H9 (cell line): ENCODE data around the gene UST. TPM values are rescaled to one million over a fixed set of nuclear protein-coding genes. Genes with fewer than 3 reads are reported as not detected.

Experiments used
- DNase-seq: peaks from one replicate; pipeline ENCODE4 v3.0.0-alpha.2; 2017
- H2AFZ ChIP-seq: one replicate; pipeline ENCODE4 v1.6.1; 2013; ENCODE audit warnings: mild to moderate bottlenecking, low read length, control low read depth, moderate library complexity
- H2AK5ac ChIP-seq: 2 replicates; pipeline ENCODE4 v1.6.1; 2013; ENCODE audit warnings: low read length, control low read depth, mixed read lengths; ENCODE audit not compliant: insufficient read length
- H2BK120ac ChIP-seq: one replicate; pipeline ENCODE4 v1.6.1; 2013; ENCODE audit warnings: low read depth, mild to moderate bottlenecking, low read length, control low read depth, inconsistent platforms; ENCODE audit not compliant: poor library complexity, severe bottlenecking
- H2BK12ac ChIP-seq: 2 replicates; pipeline ENCODE4 v1.6.1; 2013; ENCODE audit warnings: low read length, control low read depth, mixed read lengths, low read depth; ENCODE audit not compliant: insufficient read length
- H2BK15ac ChIP-seq: 2 replicates; pipeline ENCODE4 v1.6.1; 2013; ENCODE audit warnings: low read depth, low read length, control low read depth
- H2BK20ac ChIP-seq: one replicate; pipeline ENCODE4 v1.6.1; 2013; ENCODE audit warnings: low read depth, mild to moderate bottlenecking, low read length, control low read depth, inconsistent platforms; ENCODE audit not compliant: poor library complexity, severe bottlenecking
- H2BK5ac ChIP-seq: 2 replicates; pipeline ENCODE4 v1.6.1; 2013; ENCODE audit warnings: low read length, control low read depth, mixed read lengths; ENCODE audit not compliant: insufficient read length
- H3K14ac ChIP-seq: 2 replicates; pipeline ENCODE4 v1.6.1; 2013; ENCODE audit warnings: low read length, control low read depth; ENCODE audit not compliant: insufficient read depth
- H3K18ac ChIP-seq: 2 replicates; pipeline ENCODE4 v1.6.1; 2013; ENCODE audit warnings: low read depth, mild to moderate bottlenecking, mixed read lengths, low read length, control low read depth; ENCODE audit not compliant: insufficient read length
- H3K23ac ChIP-seq: 2 replicates; pipeline ENCODE4 v1.6.1; 2013; ENCODE audit warnings: low read length, control low read depth, mixed read lengths, low read depth; ENCODE audit not compliant: insufficient read length
- H3K23me2 ChIP-seq: 2 replicates; pipeline ENCODE4 v1.6.1; 2013; ENCODE audit warnings: low read depth, mild to moderate bottlenecking, mixed read lengths, low read length, control low read depth; ENCODE audit not compliant: insufficient read length, poor library complexity, severe bottlenecking
- H3K27ac ChIP-seq: 2 replicates; pipeline ENCODE4 v1.5.1; 2013; ENCODE audit warnings: low read length, control low read depth, mixed read lengths, low read depth; ENCODE audit not compliant: insufficient read length
- H3K27me3 ChIP-seq: 2 replicates; pipeline ENCODE4 v1.6.1; 2013; ENCODE audit warnings: low read length, control low read depth, inconsistent platforms; ENCODE audit not compliant: insufficient read depth
- H3K4ac ChIP-seq: 2 replicates; pipeline ENCODE4 v1.6.1; 2013; ENCODE audit warnings: low read depth, mild to moderate bottlenecking, control low read depth, inconsistent platforms, low read length, moderate library complexity
- H3K4me1 ChIP-seq: 2 replicates; pipeline ENCODE4 v1.6.1; 2013; ENCODE audit warnings: low read length, control low read depth, inconsistent platforms; ENCODE audit not compliant: insufficient read depth
- H3K4me2 ChIP-seq: 2 replicates; pipeline ENCODE4 v1.6.1; 2013; ENCODE audit warnings: low read length, control low read depth, mixed read lengths; ENCODE audit not compliant: insufficient read length, insufficient read depth
- H3K56ac ChIP-seq: 2 replicates; pipeline ENCODE4 v1.6.1; 2013; ENCODE audit warnings: low read depth, mild to moderate bottlenecking, mixed read lengths, low read length, control low read depth; ENCODE audit not compliant: insufficient read length
- H3K79me1 ChIP-seq: 2 replicates; pipeline ENCODE4 v1.6.1; 2013; ENCODE audit warnings: low read depth, mild to moderate bottlenecking, moderate library complexity, low read length, control low read depth, inconsistent platforms; ENCODE audit not compliant: insufficient read depth, poor library complexity, severe bottlenecking
- H3K79me2 ChIP-seq: 2 replicates; pipeline ENCODE4 v1.6.1; 2013; ENCODE audit warnings: low read length, control low read depth, inconsistent platforms; ENCODE audit not compliant: insufficient read depth
- H3K9ac ChIP-seq: 2 replicates; pipeline ENCODE4 v1.6.1; 2013; ENCODE audit warnings: low read length, control low read depth, mixed read lengths; ENCODE audit not compliant: insufficient read length; ENCODE audit errors: extremely low read depth
- H3K9me3 ChIP-seq: one replicate; pipeline ENCODE4 v1.6.1; 2013; ENCODE audit warnings: low read depth, low read length, inconsistent platforms; ENCODE audit not compliant: control insufficient read depth
- H3T11ph ChIP-seq: one replicate; pipeline ENCODE4 v1.6.1; 2013; ENCODE audit warnings: mild to moderate bottlenecking, low read length, control low read depth, inconsistent platforms
- H4K20me1 ChIP-seq: one replicate; pipeline ENCODE4 v1.6.1; 2013; ENCODE audit not compliant: control insufficient read depth, insufficient read length, insufficient read depth
- H4K5ac ChIP-seq: 2 replicates; pipeline ENCODE4 v1.6.1; 2013; ENCODE audit warnings: low read depth, mild to moderate bottlenecking, mixed read lengths, low read length, control low read depth; ENCODE audit not compliant: insufficient read length
- H4K8ac ChIP-seq: replicated peaks from 2 replicates; pipeline ENCODE4 v1.6.1; 2013; ENCODE audit warnings: low read length, control low read depth, mixed read lengths, low read depth; ENCODE audit not compliant: insufficient read length
- H4K91ac ChIP-seq: 2 replicates; pipeline ENCODE4 v1.6.1; 2013; ENCODE audit warnings: low read depth, mild to moderate bottlenecking, moderate library complexity, mixed read lengths, low read length, control low read depth; ENCODE audit not compliant: insufficient read length
- H3K27ac Mint-ChIP-seq, 3 experiments: 2 replicates in 2 of 3; 3 replicates in 1 of 3; pipeline ENCODE4 v1.8.0; 2020 to 2021; ENCODE audit warnings: mixed read lengths in 3 of 3, mild to moderate bottlenecking in 1 of 3, moderate library complexity in 1 of 3
- H3K27me3 Mint-ChIP-seq: 2 replicates; pipeline ENCODE4 v1.8.0; 2021; ENCODE audit warnings: low read depth, mild to moderate bottlenecking, moderate library complexity, mixed read lengths
- H3K36me3 Mint-ChIP-seq, 3 experiments: 2 replicates in 2 of 3; 3 replicates in 1 of 3; pipeline ENCODE4 v1.8.0; 2020 to 2021; ENCODE audit warnings: low read depth in 3 of 3, mixed read lengths in 3 of 3; ENCODE audit not compliant: insufficient read depth in 1 of 3
- H3K4me1 Mint-ChIP-seq, 2 experiments: 2 replicates each; pipeline ENCODE4 v1.8.0; 2020; ENCODE audit warnings: mixed read lengths in 2 of 2
- H3K4me3 Mint-ChIP-seq, 2 experiments: 2 replicates in 1 of 2; 3 replicates in 1 of 2; pipeline ENCODE4 v1.8.0; 2020 to 2021; ENCODE audit warnings: mild to moderate bottlenecking in 2 of 2, mixed read lengths in 2 of 2, moderate library complexity in 1 of 2
- H3K9me3 Mint-ChIP-seq, 2 experiments: 2 replicates in 1 of 2; 3 replicates in 1 of 2; pipeline ENCODE4 v1.8.0; 2020; ENCODE audit warnings: mild to moderate bottlenecking in 2 of 2, mixed read lengths in 2 of 2, moderate library complexity in 1 of 2
- WGBS: extraction: QIAGEN DNeasy Blood & Tissue Kit; methylation state at CpG from one replicate; pipeline ENCODE4 v1.1.7; 2013; ENCODE audit warnings: missing lambda C conversion rate, low lambda C conversion rate, mixed read lengths; ENCODE audit not compliant: insufficient read length; ENCODE audit errors: extremely low coverage; 5-methylcytosine and 5-hydroxymethylcytosine counted together
- total RNA-seq: library from RNA; stranded (reverse); gene quantifications from 2 replicates; pipeline ENCODE4 v1.2.1, GENCODE V29; 2021
- TF ChIP-seq, protein P1 (sequence below): fragments of 200-600 bp; sonication (generic); conservative IDR thresholded peaks from 3 replicates; pipeline ENCODE4 v1.8.0; 2021; ENCODE audit warnings: antibody characterized with exemption, mild to moderate bottlenecking

The UST gene
- total RNA-seq, 1 experiment from 2014 or later = 14.4 TPM

DNA sequence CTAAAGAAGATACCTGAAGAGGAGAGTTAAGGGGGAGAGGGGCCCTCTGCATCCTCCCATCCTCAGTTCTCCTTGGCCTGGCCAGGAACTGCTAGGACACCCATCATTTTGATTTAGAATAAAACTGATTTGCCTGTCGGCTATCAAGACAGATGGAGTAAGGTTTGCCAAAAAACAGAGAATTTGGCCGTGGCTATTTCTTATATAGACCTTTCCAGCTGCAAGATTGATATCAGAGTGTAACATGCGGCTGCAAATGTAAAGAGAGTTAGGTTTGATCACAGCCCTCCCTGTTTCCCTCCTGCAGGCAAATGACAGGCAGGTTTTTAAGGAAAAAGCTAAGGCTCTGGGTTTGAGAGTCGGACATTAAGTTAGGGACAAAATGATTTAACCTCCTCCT is 344.1 kb downstream of the UST start:
- DNase-seq = no peak
- Mint-ChIP-seq H3K36me3 (no peaks in the 10 kb centered on the region), H3K4me3 (no peak overlapping the region), H3K27me3 (no peaks in the 10 kb centered on the region), H3K9me3 (no peaks in the 10 kb centered on the region), H3K4me1 (peaks cover 12 to 15% of the 10 kb centered on the region in 2 experiments), H3K27ac (no peak overlapping the region)
- H2AFZ ChIP-seq = no peak overlapping the region
- H3K23me2 ChIP-seq = no peaks in the 10 kb centered on the region
- no peak overlapping the region for H3K56ac ChIP-seq
- H4K5ac ChIP-seq = no peak overlapping the region
- H2BK12ac ChIP-seq = no peak overlapping the region
- no peak overlapping the region for H3T11ph ChIP-seq
- no peaks in the 10 kb centered on the region for H3K79me2 ChIP-seq
- H3K4me1 ChIP-seq = peaks cover 4% of the 10 kb centered on the region; the same call in 1 of the 2 replicates
- no peak overlapping the region for H2BK15ac ChIP-seq
- H3K4ac ChIP-seq = no peak overlapping the region
- no peak overlapping the region for H3K23ac ChIP-seq
- no peak overlapping the region for H3K4me2 ChIP-seq
- H2BK5ac ChIP-seq = no peak overlapping the region
- H4K20me1 ChIP-seq = no peaks in the 10 kb centered on the region
- H2BK20ac ChIP-seq = no peak overlapping the region
- H2AK5ac ChIP-seq = no peak overlapping the region
- H3K18ac ChIP-seq = no peak overlapping the region
- no peak overlapping the region for H2BK120ac ChIP-seq
- TF ChIP-seq, protein P1, sequence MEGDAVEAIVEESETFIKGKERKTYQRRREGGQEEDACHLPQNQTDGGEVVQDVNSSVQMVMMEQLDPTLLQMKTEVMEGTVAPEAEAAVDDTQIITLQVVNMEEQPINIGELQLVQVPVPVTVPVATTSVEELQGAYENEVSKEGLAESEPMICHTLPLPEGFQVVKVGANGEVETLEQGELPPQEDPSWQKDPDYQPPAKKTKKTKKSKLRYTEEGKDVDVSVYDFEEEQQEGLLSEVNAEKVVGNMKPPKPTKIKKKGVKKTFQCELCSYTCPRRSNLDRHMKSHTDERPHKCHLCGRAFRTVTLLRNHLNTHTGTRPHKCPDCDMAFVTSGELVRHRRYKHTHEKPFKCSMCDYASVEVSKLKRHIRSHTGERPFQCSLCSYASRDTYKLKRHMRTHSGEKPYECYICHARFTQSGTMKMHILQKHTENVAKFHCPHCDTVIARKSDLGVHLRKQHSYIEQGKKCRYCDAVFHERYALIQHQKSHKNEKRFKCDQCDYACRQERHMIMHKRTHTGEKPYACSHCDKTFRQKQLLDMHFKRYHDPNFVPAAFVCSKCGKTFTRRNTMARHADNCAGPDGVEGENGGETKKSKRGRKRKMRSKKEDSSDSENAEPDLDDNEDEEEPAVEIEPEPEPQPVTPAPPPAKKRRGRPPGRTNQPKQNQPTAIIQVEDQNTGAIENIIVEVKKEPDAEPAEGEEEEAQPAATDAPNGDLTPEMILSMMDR = no peak
- no peaks in the 10 kb centered on the region for H3K27me3 ChIP-seq
- no peak overlapping the region for H4K91ac ChIP-seq
- H3K14ac ChIP-seq = no peak overlapping the region
- H3K79me1 ChIP-seq = no peaks in the 10 kb centered on the region
- no peaks in the 10 kb centered on the region for H3K9me3 ChIP-seq
- no CpG with 5 or more reads among the region's 4 CpGs for WGBS
- no peak overlapping the region for H3K9ac ChIP-seq
- no peak overlapping the region for H3K27ac ChIP-seq
- H4K8ac ChIP-seq = no peak overlapping the region
